Neural cell (in vitro differentiated cells): ENCODE results near the gene ABHD8. TPM values are rescaled to one million over a fixed set of nuclear protein-coding genes. Genes with fewer than 3 reads are reported as not detected.

Experiments used
- H2AFZ ChIP-seq: fragments of 200-600, 300-800 bp; sonication (generic), shearing (Covaris generic); 2 replicates; pipeline ENCODE4 v1.6.0; 2014; ENCODE audit warnings: low read depth, mild to moderate bottlenecking, antibody characterized with exemption, low read length, moderate library complexity
- H3F3A ChIP-seq: fragments of 200-600 bp; shearing (Covaris generic); 2 replicates; pipeline ENCODE4 v1.6.1; 2016; ENCODE audit warnings: mild to moderate bottlenecking, moderate library complexity, mixed read lengths, antibody characterized with exemption, low read length; ENCODE audit not compliant: insufficient read depth, poor library complexity, severe bottlenecking
- H3K27ac ChIP-seq: fragments of 200-600, 300-800 bp; sonication (generic), shearing (Covaris generic); 2 replicates; pipeline ENCODE4 v1.5.1; 2014; ENCODE audit warnings: mild to moderate bottlenecking, low read length, moderate library complexity
- H3K27me3 ChIP-seq: fragments of 300-800, 200-600 bp; sonication (generic), shearing (Covaris generic); 2 replicates; pipeline ENCODE4 v1.6.0; 2014; ENCODE audit warnings: mild to moderate bottlenecking, low read depth, low read length, moderate library complexity; ENCODE audit not compliant: insufficient read depth
- H3K36me3 ChIP-seq: fragments of 300-800, 200-600 bp; sonication (generic), shearing (Covaris generic); 2 replicates; pipeline ENCODE4 v1.5.1; 2014; ENCODE audit warnings: mild to moderate bottlenecking, antibody characterized with exemption, low read length, moderate library complexity; ENCODE audit not compliant: insufficient read depth
- H3K4me2 ChIP-seq: fragments of 300-800, 200-600 bp; sonication (generic), shearing (Covaris generic); 2 replicates; pipeline ENCODE4 v1.6.0; 2014; ENCODE audit warnings: mild to moderate bottlenecking, low read length
- H3K4me3 ChIP-seq: fragments of 300-800, 200-600 bp; sonication (generic), shearing (Covaris generic); 2 replicates; pipeline ENCODE4 v1.5.1; 2014; ENCODE audit warnings: mild to moderate bottlenecking, low read length, moderate library complexity
- H3K79me2 ChIP-seq: fragments of 200-600 bp; shearing (Covaris generic); replicated peaks from 2 replicates; pipeline ENCODE4 v1.6.0; 2014; ENCODE audit warnings: mild to moderate bottlenecking, low read length, moderate library complexity; ENCODE audit not compliant: insufficient read depth
- H3K9ac ChIP-seq: fragments of 300-800, 200-600 bp; sonication (generic), shearing (Covaris generic); 2 replicates; pipeline ENCODE4 v1.6.1; 2016; ENCODE audit warnings: mild to moderate bottlenecking, low read length, mixed read lengths
- H3K9me2 ChIP-seq: fragments of 200-600 bp; shearing (Covaris generic); 2 replicates; pipeline ENCODE4 v1.6.1; 2016; ENCODE audit warnings: mild to moderate bottlenecking, low read length, mixed read lengths; ENCODE audit not compliant: insufficient read depth
- H3K9me3 ChIP-seq: fragments of 200-600, 300-800 bp; sonication (generic), shearing (Covaris generic); 2 replicates; pipeline ENCODE4 v1.6.1; 2016; ENCODE audit warnings: mild to moderate bottlenecking, mixed run types, low read length, moderate library complexity, mixed read lengths
- H4K20me1 ChIP-seq: fragments of 200-600 bp; shearing (Covaris generic); 2 replicates; pipeline ENCODE4 v1.6.1; 2016; ENCODE audit warnings: mild to moderate bottlenecking, mixed run types; ENCODE audit not compliant: insufficient read depth
- CTCF ChIP-seq: fragments of 450-650 bp; IDR thresholded peaks from 2 replicates; pipeline ENCODE4 v1.5.1; 2014; ENCODE audit warnings: antibody characterized with exemption, mild to moderate bottlenecking, moderate library complexity; ENCODE audit not compliant: poor library complexity, severe bottlenecking
- EP300 ChIP-seq: fragments of 450-650 bp; conservative IDR thresholded peaks from 2 replicates; pipeline ENCODE4 v1.6.1; 2014; ENCODE audit warnings: antibody characterized with exemption, mild to moderate bottlenecking, moderate library complexity; ENCODE audit not compliant: poor library complexity, severe bottlenecking
- EZH2 ChIP-seq: fragments of 200-600, 300-800 bp; shearing (Covaris generic), sonication (generic); IDR thresholded peaks from 2 replicates; pipeline ENCODE4 v1.6.1; 2014; ENCODE audit warnings: antibody characterized with exemption, low read length, borderline replicate concordance, mild to moderate bottlenecking; ENCODE audit not compliant: insufficient read depth, poor library complexity, severe bottlenecking
- MXI1 ChIP-seq: fragments of 450-650 bp; conservative IDR thresholded peaks from 2 replicates; pipeline ENCODE4 v1.6.1; 2014; ENCODE audit warnings: antibody characterized with exemption, mild to moderate bottlenecking; ENCODE audit not compliant: poor library complexity, severe bottlenecking
- POLR2AphosphoS5 ChIP-seq: IDR thresholded peaks from 2 replicates; pipeline ENCODE4 v1.6.1; 2012
- RAD21 ChIP-seq: fragments of 450-650 bp; conservative IDR thresholded peaks from 2 replicates; pipeline ENCODE4 v1.6.1; 2014; ENCODE audit warnings: antibody characterized with exemption, mild to moderate bottlenecking, moderate library complexity
- REST ChIP-seq: IDR thresholded peaks from 2 replicates; pipeline ENCODE4 v1.6.1; 2012; ENCODE audit warnings: borderline replicate concordance
- SMC3 ChIP-seq: fragments of 450-650 bp; conservative IDR thresholded peaks from 2 replicates; pipeline ENCODE4 v1.6.1; 2014; ENCODE audit warnings: antibody characterized with exemption, mild to moderate bottlenecking, moderate library complexity; ENCODE audit not compliant: poor library complexity
- TAF1 ChIP-seq: IDR thresholded peaks from 2 replicates; pipeline ENCODE4 v1.6.1; 2012; ENCODE audit warnings: low read depth
- polyA plus RNA-seq: library from polyadenylated mRNA; depleted of rRNA; stranded (reverse); fragments of >200 nt; gene quantifications from 2 replicates; pipeline ENCODE4 v1.2.3, GENCODE V29; 2014

ABHD8 gene
- polyA plus RNA-seq, 1 donor from 2014 or later = 28.1 TPM

- Histone ChIP-seq H3K79me2 (no peaks in the 10 kb centered on the region), H3K4me3 (no peak overlapping the region), H3K27me3 (no peaks in the 10 kb centered on the region), H3K9me3 (no peaks in the 10 kb centered on the region), H3K9me2 (no peaks in the 10 kb centered on the region), H3K9ac (no peak overlapping the region), H4K20me1 (no peaks in the 10 kb centered on the region), H3F3A (peaks cover 6% of the 10 kb centered on the region), H2AFZ (no peak overlapping the region), H3K36me3 (no peaks in the 10 kb centered on the region), H3K4me2 (no peak overlapping the region), H3K27ac (no peak overlapping the region)
- no peak for TF ChIP-seq REST
- no peak for TF ChIP-seq MXI1
- TF ChIP-seq TAF1 = no peak
- TF ChIP-seq SMC3 = no peak
- no peak for TF ChIP-seq EZH2
Observed at GRCh38 chr19:17340302-17340870, 37.2 kb upstream of the ABHD8 start.

- H3K4me2 ChIP-seq = no peak overlapping the region
- TF ChIP-seq EP300 (no peak), SMC3 (no peak), EZH2 (no peak), RAD21 (no peak), REST (no peak), MXI1 (no peak), TAF1 (no peak), POLR2AphosphoS5 (no peak), CTCF (no peak)
Observed at GRCh38 chr19:17339088-17339741, 36.0 kb upstream of the ABHD8 start.

More at GRCh38 chr19:17339088-17339741, 36.0 kb upstream of the ABHD8 start:
- Histone ChIP-seq H3K79me2 (peaks cover under 1% of the 10 kb centered on the region), H3K27me3 (no peaks in the 10 kb centered on the region), H3K9me3 (no peaks in the 10 kb centered on the region), H3K4me3 (no peak overlapping the region), H3K9ac (no peak overlapping the region), H3K27ac (no peak overlapping the region), H4K20me1 (no peaks in the 10 kb centered on the region), H3F3A (peaks cover 6% of the 10 kb centered on the region), H3K36me3 (no peaks in the 10 kb centered on the region), H2AFZ (no peak overlapping the region), H3K9me2 (no peaks in the 10 kb centered on the region)
